WTC11 (cell line): ENCODE data around the gene KIF3A.

Experiments used
- ATF3 ChIP-seq: sonication (generic); formaldehyde crosslinking; conservative IDR thresholded peaks from 2 replicates; pipeline ENCODE4 v1.8.1; 2022; ENCODE audit warnings: mild to moderate bottlenecking, missing genetic modification reagents
- CDX4 ChIP-seq: fragments of 250-450 bp; sonication (Bioruptor Pico); IDR thresholded peaks from 2 replicates; pipeline ENCODE4 v1.9.0; 2021; ENCODE audit warnings: moderate library complexity, mild to moderate bottlenecking, inconsistent platforms, borderline replicate concordance
- CTCF ChIP-seq: fragments of 200-600 bp; IDR thresholded peaks from 2 replicates; pipeline ENCODE4 v1.8.0; 2022; ENCODE audit warnings: antibody characterized with exemption
- E2F5 ChIP-seq: sonication (generic); formaldehyde crosslinking; IDR thresholded peaks from 2 replicates; pipeline ENCODE4 v1.8.1; 2022; ENCODE audit warnings: mild to moderate bottlenecking, moderate library complexity, missing genetic modification reagents
- MAX ChIP-seq: sonication (generic); formaldehyde crosslinking; IDR thresholded peaks from 2 replicates; pipeline ENCODE4 v1.8.0; 2022; ENCODE audit warnings: mild to moderate bottlenecking, missing genetic modification reagents
- MLX ChIP-seq: sonication (generic); formaldehyde crosslinking; IDR thresholded peaks from 2 replicates; pipeline ENCODE4 v1.8.1; 2023; ENCODE audit warnings: mild to moderate bottlenecking, missing genetic modification reagents, moderate library complexity
- NFYB ChIP-seq: sonication (generic); formaldehyde crosslinking; conservative IDR thresholded peaks from 2 replicates; pipeline ENCODE4 v1.8.0; 2022; ENCODE audit warnings: low read depth, missing genetic modification reagents
- TCF7 ChIP-seq: sonication (generic); formaldehyde crosslinking; IDR thresholded peaks from 2 replicates; pipeline ENCODE4 v1.8.0; 2022; ENCODE audit warnings: mild to moderate bottlenecking, low read depth, missing genetic modification reagents, moderate library complexity
- ZBTB21 ChIP-seq: sonication (generic); formaldehyde crosslinking; IDR thresholded peaks from 2 replicates; pipeline ENCODE4 v1.8.1; 2023; ENCODE audit warnings: mild to moderate bottlenecking, missing genetic modification reagents, borderline replicate concordance
- ZNF121 ChIP-seq: sonication (generic); formaldehyde crosslinking; IDR thresholded peaks from 2 replicates; pipeline ENCODE4 v1.8.0; 2023; ENCODE audit warnings: missing genetic modification reagents

- no peak for TF ChIP-seq CTCF
- TF ChIP-seq ZBTB21 (CRISPR knock-in tag): no peak
- no peak for TF ChIP-seq TCF7 (CRISPR knock-in tag)
- no peak for TF ChIP-seq E2F5 (CRISPR knock-in tag)
- no peak for TF ChIP-seq CDX4
- TF ChIP-seq ZNF121 (CRISPR knock-in tag): no peak
- TF ChIP-seq MAX: no peak
- no peak for TF ChIP-seq ATF3
- no peak for TF ChIP-seq NFYB
- TF ChIP-seq MLX: no peak
Observed at GRCh38 chr5:132765311-132766019, 28.1 kb upstream of the KIF3A start.
